Measurements from ENCODE around the gene DHX35.
"Not testable (repeated sequence)": the region's sequence is repeated elsewhere in the genome, so short reads cannot be mapped to it uniquely, and the experiment has no call there.

The DHX35 gene

DNA sequence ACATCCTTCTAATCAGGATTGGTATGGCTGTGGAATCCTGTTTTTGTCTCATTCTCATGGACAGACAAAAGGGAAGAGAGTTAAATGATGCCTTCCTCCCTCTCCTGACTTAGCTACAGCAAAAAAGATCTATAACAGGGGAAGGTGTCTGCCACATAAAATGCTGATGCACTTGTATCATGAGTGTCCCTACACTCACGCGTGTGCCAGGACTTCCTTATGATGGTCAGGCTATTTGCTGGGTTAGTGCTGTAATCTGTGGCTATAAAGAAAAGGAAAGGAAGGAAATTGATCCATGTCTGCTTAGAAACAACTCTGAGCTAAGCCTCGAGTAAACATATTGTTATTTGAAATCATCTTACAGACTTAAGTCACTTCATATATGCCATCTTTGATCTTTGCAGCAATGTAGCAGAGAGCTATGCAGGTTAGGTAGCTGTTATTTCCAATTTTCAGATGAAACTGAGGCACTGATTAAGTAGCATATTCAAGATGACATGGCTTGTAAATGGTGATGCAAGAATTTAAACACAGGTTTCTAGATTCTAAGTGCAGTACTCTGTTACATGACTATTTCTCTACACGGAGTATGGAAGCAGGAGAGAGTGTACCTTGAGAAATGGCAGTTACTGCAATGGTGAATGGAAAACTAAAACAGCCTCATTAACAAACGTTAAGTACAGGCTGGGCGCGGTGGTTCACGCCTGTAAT, 8.4 kb upstream of the DHX35 start:
- Histone ChIP-seq H3K14ac (ENCODE audit: low read length in 2 of 2) (no peak overlapping the region), H2BK120ac (ENCODE audit: low read depth, low read length) (no peak overlapping the region), H3K36me3 (ENCODE audit: control insufficient read depth in 1 of 2, insufficient read depth in 2 of 2, low read depth in 1 of 2, low read length in 2 of 2) (peaks cover 5 to 11% of the 10 kb centered on the region in 2 experiments), H3K4me3 (ENCODE audit: insufficient read depth in 1 of 2, low read depth in 1 of 2, low read length in 2 of 2) (no peak overlapping the region), H3K18ac (ENCODE audit: low read depth in 1 of 2, low read length in 2 of 2) (no peak overlapping the region), H2BK12ac (ENCODE audit: low read length in 2 of 2) (no peak overlapping the region), H3K4ac (ENCODE audit: low read depth in 1 of 2, low read length in 2 of 2) (no peak overlapping the region), H2BK5ac (ENCODE audit: low read depth, low read length, poor library complexity, severe bottlenecking) (no peak overlapping the region), H2AK5ac (ENCODE audit: low read length, severe bottlenecking) (no peak overlapping the region), H3K4me1 (ENCODE audit: control insufficient read depth, insufficient read depth, low read depth, low read length) (no peaks in the 10 kb centered on the region), H3K23ac (ENCODE audit: low read length in 2 of 2) (no peak overlapping the region), H4K91ac (ENCODE audit: low read length) (no peak overlapping the region), H3K27me3 (ENCODE audit: control insufficient read depth in 1 of 2, insufficient read depth in 1 of 2, low read length in 2 of 2) (no peaks in the 10 kb centered on the region), H3K79me1 (replicated peaks; ENCODE audit: low read length, poor library complexity, severe bottlenecking) (peaks cover 15% of the 10 kb centered on the region), H3K9me3 (ENCODE audit: control insufficient read depth, low read length) (no peaks in the 10 kb centered on the region), H3K27ac (ENCODE audit: low read length, poor library complexity, severe bottlenecking) (no peak overlapping the region), H2AFZ (ENCODE audit: low read depth, low read length) (no peak overlapping the region), H4K8ac (ENCODE audit: low read length) (no peak overlapping the region), H3K9ac (ENCODE audit: low read length) (no peak overlapping the region), H2BK15ac (ENCODE audit: low read depth, poor library complexity, severe bottlenecking) (no peak overlapping the region), H3K4me2 (ENCODE audit: low read length, poor library complexity, severe bottlenecking) (no peak overlapping the region)
- 100% methylated on average over 7 of the region's 8 CpGs for WGBS
- no peak for DNase-seq

GRCh38 chr20:38957235-38957876, 4.8 kb upstream of the DHX35 start:
- Histone ChIP-seq H3K4me1 (ENCODE audit: control insufficient read depth, insufficient read depth, low read depth, low read length) (no peaks in the 10 kb centered on the region), H4K91ac (ENCODE audit: low read length) (no peak overlapping the region), H3K14ac (ENCODE audit: low read length in 2 of 2) (no peak overlapping the region), H3K4me3 (ENCODE audit: insufficient read depth in 1 of 2, low read depth in 1 of 2, low read length in 2 of 2) (no peak overlapping the region), H4K8ac (ENCODE audit: low read length) (no peak overlapping the region), H2BK15ac (ENCODE audit: low read depth, poor library complexity, severe bottlenecking) (no peak overlapping the region), H3K4ac (ENCODE audit: low read depth in 1 of 2, low read length in 2 of 2) (no peak overlapping the region), H3K23ac (ENCODE audit: low read length in 2 of 2) (no peak overlapping the region), H2BK120ac (ENCODE audit: low read depth, low read length) (no peak overlapping the region), H3K27me3 (ENCODE audit: control insufficient read depth in 1 of 2, insufficient read depth in 1 of 2, low read length in 2 of 2) (no peaks in the 10 kb centered on the region), H3K9ac (ENCODE audit: low read length) (no peak overlapping the region), H2BK5ac (ENCODE audit: low read depth, low read length, poor library complexity, severe bottlenecking) (no peak overlapping the region), H3K36me3 (ENCODE audit: control insufficient read depth in 1 of 2, insufficient read depth in 2 of 2, low read depth in 1 of 2, low read length in 2 of 2) (peaks cover 0 to 3% of the 10 kb centered on the region in 2 experiments), H3K27ac (ENCODE audit: low read length, poor library complexity, severe bottlenecking) (no peak overlapping the region), H3K18ac (ENCODE audit: low read depth in 1 of 2, low read length in 2 of 2) (no peak overlapping the region), H3K4me2 (ENCODE audit: low read length, poor library complexity, severe bottlenecking) (no peak overlapping the region), H3K79me1 (replicated peaks; ENCODE audit: low read length, poor library complexity, severe bottlenecking) (peaks cover 4% of the 10 kb centered on the region), H2BK12ac (ENCODE audit: low read length in 2 of 2) (no peak overlapping the region), H2AK5ac (ENCODE audit: low read length, severe bottlenecking) (no peak overlapping the region), H3K9me3 (ENCODE audit: control insufficient read depth, low read length) (no peaks in the 10 kb centered on the region), H2AFZ (ENCODE audit: low read depth, low read length) (no peak overlapping the region)
- WGBS: 96% methylated on average over 5 of the region's 5 CpGs
- DNase-seq: no peak

DNA sequence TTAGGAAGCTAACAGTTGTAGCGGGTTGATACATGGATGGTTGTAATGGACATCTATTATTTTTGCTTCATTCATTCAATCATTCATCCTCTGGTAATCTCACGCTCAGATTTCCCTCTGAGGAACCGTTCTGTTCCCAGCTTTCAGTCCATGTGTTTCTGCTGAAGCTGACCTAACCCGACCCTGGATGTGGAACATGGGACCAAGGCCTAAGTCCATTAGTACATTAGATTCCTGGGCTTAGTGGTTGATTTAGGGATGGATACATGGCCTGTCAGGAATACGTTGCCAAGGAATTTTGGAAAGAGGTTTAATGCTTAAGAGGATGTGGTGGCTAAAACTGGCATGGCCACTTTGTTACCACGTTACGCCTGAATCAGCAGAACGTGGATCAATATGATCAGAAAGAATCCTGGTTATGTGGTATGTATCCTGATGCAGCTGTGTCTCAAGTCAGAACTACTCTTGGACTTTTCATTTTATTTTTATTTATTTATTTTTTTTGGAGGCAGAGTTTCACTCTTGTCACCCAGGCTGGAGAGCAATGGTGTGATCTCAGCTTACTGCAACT, 4.1 kb upstream of the DHX35 start:
- Histone ChIP-seq H2AK5ac (ENCODE audit: low read length, severe bottlenecking) (no peak overlapping the region), H2BK12ac (ENCODE audit: low read length in 2 of 2) (no peak overlapping the region), H3K27ac (ENCODE audit: low read length, poor library complexity, severe bottlenecking) (no peak overlapping the region), H4K91ac (ENCODE audit: low read length) (no peak overlapping the region), H3K27me3 (ENCODE audit: control insufficient read depth in 1 of 2, insufficient read depth in 1 of 2, low read length in 2 of 2) (no peaks in the 10 kb centered on the region), H3K4me2 (ENCODE audit: low read length, poor library complexity, severe bottlenecking) (no peak overlapping the region), H3K14ac (ENCODE audit: low read length in 2 of 2) (no peak overlapping the region), H3K9ac (ENCODE audit: low read length) (no peak overlapping the region), H3K9me3 (ENCODE audit: control insufficient read depth, low read length) (no peaks in the 10 kb centered on the region), H2AFZ (ENCODE audit: low read depth, low read length) (no peak overlapping the region), H2BK15ac (ENCODE audit: low read depth, poor library complexity, severe bottlenecking) (no peak overlapping the region), H2BK120ac (ENCODE audit: low read depth, low read length) (no peak overlapping the region), H3K4me3 (ENCODE audit: insufficient read depth in 1 of 2, low read depth in 1 of 2, low read length in 2 of 2) (no peak overlapping the region), H3K4ac (ENCODE audit: low read depth in 1 of 2, low read length in 2 of 2) (no peak overlapping the region), H3K4me1 (ENCODE audit: control insufficient read depth, insufficient read depth, low read depth, low read length) (no peaks in the 10 kb centered on the region), H3K79me1 (replicated peaks; ENCODE audit: low read length, poor library complexity, severe bottlenecking) (peaks cover 4% of the 10 kb centered on the region), H3K23ac (ENCODE audit: low read length in 2 of 2) (no peak overlapping the region), H4K8ac (ENCODE audit: low read length) (no peak overlapping the region), H3K18ac (ENCODE audit: low read depth in 1 of 2, low read length in 2 of 2) (no peak overlapping the region), H2BK5ac (ENCODE audit: low read depth, low read length, poor library complexity, severe bottlenecking) (no peak overlapping the region), H3K36me3 (ENCODE audit: control insufficient read depth in 1 of 2, insufficient read depth in 2 of 2, low read depth in 1 of 2, low read length in 2 of 2) (no peaks in the 10 kb centered on the region)
- DNase-seq: no peak
- 98% methylated on average over 7 of the region's 8 CpGs for WGBS

GRCh38 chr20:38960187-38960687, 1.9 kb upstream of the DHX35 start:
- H3K27ac ChIP-seq (ENCODE audit: low read length, poor library complexity, severe bottlenecking); H3K4ac ChIP-seq (ENCODE audit: low read depth in 1 of 2, low read length in 2 of 2); DNase-seq; H4K8ac ChIP-seq (ENCODE audit: low read length); H3K27me3 ChIP-seq (ENCODE audit: control insufficient read depth in 1 of 2, insufficient read depth in 1 of 2, low read length in 2 of 2); H3K4me1 ChIP-seq (ENCODE audit: control insufficient read depth, insufficient read depth, low read depth, low read length); H3K14ac ChIP-seq (ENCODE audit: low read length in 2 of 2); H2BK120ac ChIP-seq (ENCODE audit: low read depth, low read length); H3K4me3 ChIP-seq (ENCODE audit: insufficient read depth in 1 of 2, low read depth in 1 of 2, low read length in 2 of 2); H2BK15ac ChIP-seq (ENCODE audit: low read depth, poor library complexity, severe bottlenecking); H3K4me2 ChIP-seq (ENCODE audit: low read length, poor library complexity, severe bottlenecking); H3K9me3 ChIP-seq (ENCODE audit: control insufficient read depth, low read length); H3K36me3 ChIP-seq (ENCODE audit: control insufficient read depth in 1 of 2, insufficient read depth in 2 of 2, low read depth in 1 of 2, low read length in 2 of 2); H3K18ac ChIP-seq (ENCODE audit: low read depth in 1 of 2, low read length in 2 of 2); H2AFZ ChIP-seq (ENCODE audit: low read depth, low read length); H3K9ac ChIP-seq (ENCODE audit: low read length); H4K91ac ChIP-seq (ENCODE audit: low read length); H3K23ac ChIP-seq (ENCODE audit: low read length in 2 of 2); H2BK5ac ChIP-seq (ENCODE audit: low read depth, low read length, poor library complexity, severe bottlenecking); H2AK5ac ChIP-seq (ENCODE audit: low read length, severe bottlenecking); H2BK12ac ChIP-seq (ENCODE audit: low read length in 2 of 2); H3K79me1 ChIP-seq (replicated peaks; ENCODE audit: low read length, poor library complexity, severe bottlenecking): not testable (repeated sequence)
- 98% methylated on average over 6 of the region's 9 CpGs for WGBS
